ENCODE data around the gene TLE1.

The TLE1 gene

GRCh38 chr9:81685763-81686613, 3.4 kb downstream of the TLE1 start:
- DNase-seq, result no peak

GRCh38 chr9:81684635-81685034, 4.7 kb downstream of the TLE1 start:
- no peak for DNase-seq

- no peak for DNase-seq
Measured at GRCh38 chr9:81683704-81684103, 5.6 kb downstream of the TLE1 start.

GRCh38 chr9:81683238-81683637, 6.1 kb downstream of the TLE1 start:
- no peak for DNase-seq

GRCh38 chr9:81682797-81683196, 6.5 kb downstream of the TLE1 start:
- DNase-seq, result no peak

DNA sequence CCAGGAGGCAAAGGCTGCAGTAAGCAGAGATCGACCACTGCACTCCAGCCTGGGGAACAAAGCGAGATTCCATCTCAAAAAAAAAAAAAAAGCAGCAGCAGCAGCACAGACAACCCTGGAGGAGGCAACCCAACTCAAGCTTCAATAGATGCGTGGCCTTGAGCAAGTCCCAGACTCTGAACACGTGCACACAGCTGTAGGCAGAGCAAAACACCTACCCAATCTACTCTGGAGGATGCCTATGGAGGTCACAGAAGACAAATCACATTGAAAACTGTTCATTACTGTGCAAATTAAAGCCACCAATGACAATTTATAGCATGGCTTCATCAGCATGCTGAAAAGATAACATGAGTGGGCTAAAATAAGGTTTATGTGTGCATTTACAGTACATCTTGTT, 7.2 kb downstream of the TLE1 start:
- DNase-seq, result no peak

DNA sequence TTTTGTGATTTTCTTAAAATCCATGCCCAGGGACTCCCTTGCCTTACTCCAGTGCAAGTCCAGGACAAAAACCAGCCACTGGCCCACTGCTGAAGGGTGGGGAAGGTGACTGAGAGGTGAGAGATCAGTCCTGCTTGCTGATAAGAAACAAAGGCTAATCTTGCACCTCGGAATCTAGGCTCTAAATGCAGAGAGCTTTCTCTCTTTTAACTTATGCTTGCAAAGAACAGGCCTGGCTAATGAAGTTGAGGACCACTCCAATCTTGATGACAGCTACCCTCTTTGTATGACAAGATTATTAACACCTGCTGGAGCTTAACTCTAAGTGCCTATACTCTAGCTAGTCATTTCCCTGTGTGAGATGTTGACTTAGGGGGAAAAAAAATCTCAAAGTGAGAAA, 8.8 kb downstream of the TLE1 start:
- DNase-seq, result no peak

GRCh38 chr9:81680006-81680405, 9.3 kb downstream of the TLE1 start:
- DNase-seq, result no peak

DNA sequence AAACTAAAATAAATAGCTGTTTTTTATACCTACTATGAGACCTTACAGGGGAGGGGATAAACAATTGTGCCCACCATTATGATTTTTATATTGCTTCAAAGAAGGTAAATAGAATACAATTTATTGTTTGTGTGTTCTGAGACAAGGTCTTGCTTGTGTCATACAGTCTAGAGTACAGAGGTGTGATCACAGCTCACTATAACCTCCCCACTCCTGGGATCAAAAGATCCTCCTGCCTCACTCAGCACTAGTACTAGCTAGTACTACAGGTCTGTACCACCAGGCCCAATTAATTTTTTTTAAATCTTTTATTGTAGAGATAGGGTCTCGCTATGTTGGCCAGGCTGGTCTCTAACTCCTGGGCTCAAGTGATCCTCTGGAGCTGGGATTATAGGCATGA, 11.3 kb downstream of the TLE1 start:
- DNase-seq, result no peak

DNA sequence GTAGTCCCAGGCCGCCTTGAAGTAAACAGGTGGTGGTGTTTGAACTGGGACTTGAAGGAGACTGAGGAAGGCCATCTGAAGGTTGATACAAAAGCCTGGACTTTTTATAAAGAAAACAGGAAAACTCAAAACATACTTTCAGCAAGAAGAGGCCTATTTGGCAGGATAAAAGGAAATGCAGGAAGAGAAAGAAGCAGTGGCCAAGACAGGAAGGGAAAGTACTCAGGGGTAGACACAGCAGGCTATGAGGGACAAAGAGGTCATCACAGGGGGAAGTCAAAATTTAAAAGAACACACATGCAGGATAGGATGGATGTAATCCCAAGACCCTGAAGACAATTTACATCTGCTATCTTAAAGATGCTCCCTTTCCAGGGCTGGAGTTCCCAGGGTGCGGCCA, 13.0 kb downstream of the TLE1 start:
- no peak for DNase-seq

DNA sequence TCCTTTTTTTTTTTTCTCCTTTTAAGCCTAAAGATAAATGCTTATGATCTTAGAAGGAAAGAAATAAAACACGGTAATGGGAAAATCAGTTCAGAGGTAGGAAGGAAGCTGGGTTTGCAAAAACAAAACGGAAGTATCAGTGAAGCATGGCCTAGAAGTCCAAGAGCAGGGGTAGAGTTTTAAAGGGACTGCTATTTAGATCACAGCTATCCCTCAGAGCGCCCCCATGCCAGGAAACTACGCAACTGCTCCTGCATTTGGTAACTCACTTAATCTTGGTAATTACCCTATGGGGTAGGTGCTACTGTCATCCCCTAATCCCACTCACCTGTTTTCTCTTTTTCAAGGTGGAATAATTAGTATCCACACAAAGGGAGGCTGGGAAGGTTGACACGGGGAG, 16.0 kb downstream of the TLE1 start:
- no peak for DNase-seq

- DNase-seq, result no peak
Measured at GRCh38 chr9:81671880-81672280, 17.5 kb downstream of the TLE1 start.

DNA sequence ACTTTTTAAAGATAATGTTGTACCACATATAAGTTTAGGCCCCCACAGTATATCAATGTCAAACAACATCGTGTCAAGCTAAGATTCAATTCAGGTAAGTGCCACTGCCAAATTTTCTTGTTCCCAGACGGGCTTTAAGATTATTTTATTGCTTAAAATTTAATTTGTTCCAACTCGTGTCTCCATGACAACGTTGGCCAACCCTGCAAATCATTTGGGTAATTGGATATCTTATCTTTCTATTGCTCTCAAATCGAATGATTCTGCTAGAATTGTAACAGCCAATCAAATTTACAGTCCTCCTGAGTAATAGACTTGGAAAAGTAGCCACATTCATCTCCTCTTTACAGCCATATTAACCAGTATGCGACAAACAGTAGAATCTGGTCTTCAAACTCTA, 19.5 kb downstream of the TLE1 start:
- no peak for DNase-seq

DNA sequence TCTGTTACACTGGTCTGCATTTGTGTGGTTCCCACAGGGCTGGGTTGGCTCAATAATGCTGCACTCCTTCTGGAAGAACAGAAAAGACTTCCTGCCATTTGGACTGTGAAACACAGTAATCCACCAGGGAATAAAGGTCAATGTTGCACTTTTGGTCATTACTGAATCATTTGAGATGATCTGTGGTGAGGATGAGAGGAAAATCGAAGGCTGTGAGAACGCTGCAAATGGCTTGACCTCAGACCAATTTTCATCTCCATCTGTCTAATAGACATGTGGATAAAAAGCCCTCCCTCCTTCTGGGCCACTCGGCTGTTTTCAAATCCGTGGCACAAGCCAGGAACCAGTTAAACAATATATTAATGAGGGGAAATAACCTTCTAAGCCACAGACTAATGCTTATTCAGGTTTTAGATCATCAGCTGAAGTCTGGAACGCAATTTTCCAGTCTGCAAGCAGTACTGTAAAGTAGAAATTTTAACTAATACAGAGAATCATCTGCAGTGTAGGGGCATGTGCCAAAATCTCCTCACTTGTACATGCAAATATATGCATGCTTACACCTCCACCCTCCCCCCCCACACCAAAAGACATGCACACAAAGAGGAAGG, 20.2 kb downstream of the TLE1 start:
- no peak for DNase-seq

DNA sequence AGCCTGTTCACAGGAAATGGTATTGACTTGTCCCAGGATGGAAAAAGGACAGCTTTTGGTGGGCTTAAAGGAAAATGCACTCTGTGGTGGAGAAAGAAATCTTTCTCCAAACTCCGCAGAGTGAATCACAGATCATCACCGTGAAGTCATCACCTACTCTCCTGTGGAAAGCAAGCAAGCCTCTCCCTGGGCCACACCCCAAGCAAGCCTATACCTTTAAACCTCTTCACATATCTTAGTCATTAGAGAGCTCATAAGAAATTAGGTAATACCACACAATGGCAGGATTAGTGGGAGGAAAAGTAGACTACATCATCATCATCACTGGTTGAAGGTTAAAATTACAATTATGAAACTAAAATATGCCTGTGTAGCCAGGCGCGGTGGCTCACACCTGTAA, 23.2 kb downstream of the TLE1 start:
- DNase-seq, result no peak

GRCh38 chr9:81665322-81665871, 23.9 kb downstream of the TLE1 start:
- no peak for DNase-seq

- no peak for DNase-seq
Measured at GRCh38 chr9:81664638-81665222, 24.6 kb downstream of the TLE1 start.

DNA sequence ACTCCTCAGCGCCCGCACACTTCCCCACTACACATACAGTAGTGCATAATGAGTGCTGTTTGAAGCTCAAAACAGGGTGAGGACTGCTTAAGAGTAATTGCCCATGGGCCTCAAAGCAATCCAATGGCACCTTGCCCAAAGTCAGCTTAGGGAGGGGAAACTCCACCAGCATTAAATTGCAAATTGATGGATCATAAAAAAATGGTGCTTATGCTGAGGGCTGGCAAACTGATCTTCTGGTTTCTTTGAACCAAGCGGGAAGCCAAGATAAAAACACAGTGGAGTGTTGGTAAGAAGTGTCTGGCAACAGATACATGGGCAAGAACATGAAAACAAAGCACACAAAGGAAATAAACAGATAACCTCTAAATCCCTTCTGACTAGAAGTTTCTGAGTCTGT, 28.0 kb downstream of the TLE1 start:
- DNase-seq, result no peak

DNA sequence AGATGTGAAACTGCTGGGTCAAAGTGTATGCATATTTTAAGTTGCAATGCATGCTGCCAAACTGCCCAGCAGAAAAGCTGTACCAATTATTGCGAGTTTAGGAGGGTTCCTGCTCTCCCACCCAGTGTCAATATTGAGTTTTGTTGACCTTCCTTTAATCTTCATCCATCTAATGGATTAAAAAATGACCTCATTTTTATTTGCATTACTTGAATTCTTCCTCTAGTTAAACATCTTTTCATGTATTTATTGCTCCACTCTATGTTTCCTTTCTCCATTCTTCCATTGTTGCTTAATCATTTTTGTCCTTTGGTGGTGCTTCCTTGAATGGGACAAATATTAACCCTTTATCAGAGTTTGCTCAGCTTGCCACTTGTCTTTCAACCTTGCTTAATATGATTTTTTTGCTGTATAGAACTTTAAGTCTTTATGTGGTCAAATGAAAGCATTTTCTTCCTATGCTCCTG, 32.4 kb downstream of the TLE1 start:
- DNase-seq, result no peak

DNA sequence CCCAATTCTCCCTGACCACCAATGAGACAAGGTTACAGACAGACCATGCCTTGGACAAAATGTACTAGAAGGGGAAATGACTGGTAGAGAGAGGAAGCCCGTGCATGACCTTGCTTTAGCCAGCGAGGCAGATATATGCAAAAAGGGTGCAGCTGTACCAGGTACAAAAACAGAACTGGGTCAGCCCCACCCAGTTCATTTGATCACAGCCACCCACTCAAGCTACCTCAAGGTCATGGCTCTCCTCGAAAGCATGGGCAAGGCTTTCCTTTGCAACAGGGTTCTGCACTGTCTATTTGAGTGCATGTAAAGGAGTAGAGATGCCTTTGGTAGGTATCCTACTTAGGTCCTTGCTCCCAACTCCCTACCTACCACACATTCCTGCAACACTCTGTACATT, 33.3 kb downstream of the TLE1 start:
- DNase-seq, result no peak

- no peak for DNase-seq
Measured at GRCh38 chr9:81653240-81653639, 36.1 kb downstream of the TLE1 start.

DNA sequence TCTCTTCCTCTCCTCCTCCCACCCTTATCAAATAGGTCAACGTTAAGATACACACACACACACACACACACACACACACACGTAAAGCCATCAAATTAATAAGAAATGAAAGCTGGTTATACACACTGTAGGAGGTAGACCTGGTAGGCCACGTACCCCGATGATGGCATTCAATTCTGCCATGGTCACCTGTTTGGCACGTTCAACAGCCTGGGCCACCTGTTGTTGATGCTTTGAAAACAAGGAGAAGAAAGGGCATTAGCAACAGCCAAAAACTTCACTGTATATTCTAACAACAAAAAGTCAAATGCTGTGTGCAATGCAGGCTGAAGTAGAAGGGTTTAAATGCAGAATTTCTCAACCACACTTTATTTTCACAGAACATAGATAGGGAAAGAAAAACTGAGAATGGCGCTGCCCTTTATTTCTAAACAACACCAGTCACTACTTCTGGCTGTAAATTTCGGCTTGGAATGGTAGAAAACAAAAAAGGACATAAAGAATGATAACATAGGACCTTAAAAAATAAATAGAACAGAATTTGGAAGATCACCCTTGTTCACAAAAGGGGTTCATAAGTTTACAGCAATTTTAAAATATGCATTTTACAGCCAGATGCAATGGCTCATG, 37.2 kb downstream of the TLE1 start:
- DNase-seq, result no peak
